ENCODE data around the gene PNMA1.
A peak's percentile ranks its signal among the peaks of the same experiment; 100 is the strongest.

PNMA1 gene

GRCh38 chr14:73713803-73714655 is at the start of gene PNMA1:
TSS of gene PNMA1 (minus strand) at chr14:73714384. CDS start at chr14:73713639, 745 bp downstream.
- peak; percentile 86 for DNase-seq (ENCODE audit: low spot score)

GRCh38 chr14:73763396-73763795 is 49.2 kb upstream of the PNMA1 start:
- no peak for DNase-seq (ENCODE audit: low spot score)

- no peak for DNase-seq (ENCODE audit: low spot score)
These were observed 48.2 kb upstream of the PNMA1 start for GRCh38 chr14:73762375-73762822.

GRCh38 chr14:73761618-73762355 is 47.6 kb upstream of the PNMA1 start:
- DNase-seq (ENCODE audit: low spot score) = no peak

GRCh38 chr14:73760598-73761586 is 46.7 kb upstream of the PNMA1 start:
- no peak for DNase-seq (ENCODE audit: low spot score)

GRCh38 chr14:73759714-73760597 is 45.8 kb upstream of the PNMA1 start:
- DNase-seq (ENCODE audit: low spot score) = peak; percentile 93

- DNase-seq (ENCODE audit: low spot score) = peak; percentile 31
These were observed 45.1 kb upstream of the PNMA1 start for GRCh38 chr14:73759183-73759713.

- peak; percentile 81 for DNase-seq (ENCODE audit: low spot score)
These were observed 44.4 kb upstream of the PNMA1 start for GRCh38 chr14:73758392-73759182.

- no peak for DNase-seq (ENCODE audit: low spot score)
These were observed 43.8 kb upstream of the PNMA1 start for GRCh38 chr14:73757876-73758391.

- peak; percentile 1 for DNase-seq (ENCODE audit: low spot score)
These were observed 43.2 kb upstream of the PNMA1 start for GRCh38 chr14:73757381-73757780.

- peak; percentile 39 for DNase-seq (ENCODE audit: low spot score)
These were observed 41.3 kb upstream of the PNMA1 start for GRCh38 chr14:73755434-73756014.

- peak; percentile 74 for DNase-seq (ENCODE audit: low spot score)
These were observed 40.8 kb upstream of the PNMA1 start for GRCh38 chr14:73754911-73755360.

GRCh38 chr14:73753887-73754795 is 40.0 kb upstream of the PNMA1 start:
- no peak for DNase-seq (ENCODE audit: low spot score)

GRCh38 chr14:73753124-73753886 is 39.1 kb upstream of the PNMA1 start:
- no peak for DNase-seq (ENCODE audit: low spot score)

GRCh38 chr14:73752297-73752992 is 38.3 kb upstream of the PNMA1 start:
- no peak for DNase-seq (ENCODE audit: low spot score)

GRCh38 chr14:73751157-73751691 is 37.0 kb upstream of the PNMA1 start:
- no peak for DNase-seq (ENCODE audit: low spot score)

All from cerebellar cortex (tissue), 1 donor.